Thyroid gland (tissue), 4 donors: ENCODE measurements around the gene GALNT14.

Experiments used
- CTCF ChIP-seq, 6 experiments: fragments of 200-600 bp in 3 of 6; fragments of 450-650 bp in 3 of 6; sonication (generic) in 3 of 6; IDR thresholded peaks; one replicate each; pipeline ENCODE4 v1.5.1; 2016 to 2019; ENCODE audit warnings: antibody characterized with exemption in 6 of 6, mild to moderate bottlenecking in 2 of 6, inconsistent platforms in 1 of 6, moderate library complexity in 1 of 6
- POLR2A ChIP-seq, 2 donors: fragments of 450-650 bp; IDR thresholded peaks; one replicate each; pipeline ENCODE4 v1.6.1; 2017; ENCODE audit warnings: antibody characterized with exemption in 2 of 2, mild to moderate bottlenecking in 2 of 2, moderate library complexity in 1 of 2

- TF ChIP-seq POLR2A (IDR thresholded peaks at IDR 0.05) (no peak), CTCF (IDR thresholded peaks at IDR 0.05) (no peak)
Observed at GRCh38 chr2:31166925-31167324, 28.7 kb upstream of the GALNT14 start.
